ENCODE data around the gene DEPDC1B. TPM values are rescaled to one million over a fixed set of nuclear protein-coding genes. Genes with fewer than 3 reads are reported as not detected.

DEPDC1B gene
- total and polyA plus RNA-seq, 2 of the 8 experiments (the other 6 are each of a cell fraction or from before 2014, with no cell fraction given), result 30.8 to 67.4 TPM

DNA sequence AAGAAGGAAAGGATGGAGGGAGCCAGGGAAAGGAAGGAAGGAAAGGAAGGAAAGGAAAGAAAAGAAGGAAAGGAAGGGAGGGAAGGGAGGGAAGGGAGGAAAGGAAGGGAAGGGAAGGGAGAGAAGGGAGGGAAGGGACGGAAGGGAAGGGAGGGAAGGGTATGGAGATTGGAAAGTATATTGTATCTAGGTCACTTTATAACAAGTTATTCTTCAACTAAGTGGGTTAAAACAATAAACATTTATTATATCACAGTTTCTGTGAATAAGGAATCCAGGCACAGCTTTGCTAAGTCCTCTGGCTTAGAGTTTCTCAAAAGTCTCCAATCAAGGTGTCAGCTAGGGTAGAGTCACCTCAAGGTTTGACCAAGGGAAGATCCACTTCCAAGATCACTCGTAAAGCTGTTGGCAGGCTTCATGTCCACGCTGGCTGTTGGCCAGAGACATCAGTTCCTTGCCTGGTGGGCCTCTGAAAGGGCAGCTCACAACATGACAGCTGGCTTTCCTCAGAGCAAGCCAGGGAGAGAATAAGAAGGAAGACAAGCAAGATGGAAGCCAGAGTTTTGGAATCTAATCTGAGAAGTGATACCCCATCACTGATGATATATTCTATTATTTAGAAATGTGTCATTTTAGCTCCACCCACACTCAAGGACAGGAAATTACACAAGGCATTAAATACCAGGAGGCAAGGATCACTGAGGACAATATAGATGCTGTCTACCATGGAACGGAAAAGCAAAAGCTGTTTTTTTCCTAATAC lies 105.1 kb downstream of the DEPDC1B start:
- no peak overlapping the region for H2BK12ac ChIP-seq (ENCODE audit: low read depth, low read length)
- ChIA-PET CTCF (ENCODE audit: partially characterized antibody) (interaction anchor here (0.6 to 2.7 kb wide), 2 partner anchors 93 to 299 kb away, joined by 3 to 9 read pairs; no protein-coding TSS in a partner anchor), POLR2A (ENCODE audit: partially characterized antibody) (no interaction called here)
- H2BK120ac ChIP-seq (replicated peaks; ENCODE audit: low read depth, low read length), result no peak overlapping the region
- H4K91ac ChIP-seq (replicated peaks; ENCODE audit: insufficient read length, low read length), result no peak overlapping the region
- no peak overlapping the region for H3K4me2 ChIP-seq (ENCODE audit: insufficient read depth in 1 of 2, low read depth in 2 of 2, low read length in 2 of 2)
- no peak overlapping the region for H3K18ac ChIP-seq (ENCODE audit: extremely low read depth, low read length)
- TF ChIP-seq KDM1A (IDR thresholded peaks at IDR 0.05; ENCODE audit: borderline replicate concordance, low read length) (no peak), CBX8 (IDR thresholded peaks at IDR 0.05; ENCODE audit: borderline replicate concordance, low read depth, low read length) (no peak)
- no peak overlapping the region for H2AK5ac ChIP-seq (ENCODE audit: low read depth, low read length)
- H3K79me2 ChIP-seq (ENCODE audit: control insufficient read depth in 1 of 2, insufficient read depth in 2 of 2, low read length in 2 of 2), result no peaks in the 10 kb centered on the region
- no peaks in the 10 kb centered on the region for H3K9me3 ChIP-seq (ENCODE audit: insufficient read depth in 2 of 2, low read depth in 1 of 2, low read length in 1 of 2)
- no peak overlapping the region for H2AFZ ChIP-seq (ENCODE audit: low read length)
- no peaks in the 10 kb centered on the region for H3K79me1 ChIP-seq (ENCODE audit: low read depth, low read length)
- no peaks in the 10 kb centered on the region for H4K20me1 ChIP-seq (replicated peaks in 1 of 2; ENCODE audit: control insufficient read depth in 1 of 2, insufficient read depth in 2 of 2, low read length in 2 of 2)
- H3K27ac ChIP-seq (ENCODE audit: low read depth, low read length), result no peak overlapping the region
- no peak overlapping the region for H4K5ac ChIP-seq (ENCODE audit: insufficient read length, low read depth, low read length)
- no peak overlapping the region for H2BK20ac ChIP-seq (ENCODE audit: low read length)
- no peak overlapping the region for H4K8ac ChIP-seq (ENCODE audit: extremely low read depth, insufficient read depth, low read length)
- no peak overlapping the region for H2BK15ac ChIP-seq (ENCODE audit: low read length)
- H3K23me2 ChIP-seq (ENCODE audit: low read depth, low read length), result no peaks in the 10 kb centered on the region; the same call in 1 of the 2 replicates
- no peak overlapping the region for H3K4me3 ChIP-seq (ENCODE audit: extremely low read depth in 1 of 4, insufficient read depth in 2 of 4, low read depth in 3 of 4, low read length in 4 of 4)
- WGBS, 2 experiments (ENCODE audit: extremely low coverage in 1 of 2, insufficient coverage in 1 of 2, insufficient read length in 1 of 2, insufficient replicate concordance in 2 of 2, low coverage in 1 of 2, low lambda C conversion rate in 2 of 2, missing lambda C conversion rate in 1 of 2), result 83 to 100% methylated on average over 1 to 4 of the region's 4 CpGs
- DNase-seq (ENCODE audit: low read depth in 1 of 2, low spot score in 2 of 2) (no peak), FAIRE-seq (no peak)
- H3K36me3 ChIP-seq (ENCODE audit: control insufficient read depth in 2 of 4, insufficient read depth in 4 of 4, low read length in 3 of 4), result peaks cover 0 to 14% (median 0%) of the 10 kb centered on the region in 4 experiments; a peak in 3 of 8 replicates
- H3K4me1 ChIP-seq (replicated peaks in 1 of 4; ENCODE audit: control insufficient read depth in 3 of 4, insufficient read depth in 4 of 4, low read length in 3 of 4), result no peaks in the 10 kb centered on the region
- H3K4ac ChIP-seq (replicated peaks; ENCODE audit: insufficient read length, low read depth, low read length), result no peak overlapping the region
- no peak overlapping the region for H2BK5ac ChIP-seq (ENCODE audit: low read depth, low read length)
- H3K9ac ChIP-seq (replicated peaks in 1 of 4; ENCODE audit: extremely low read depth in 1 of 4, low read depth in 3 of 4, low read length in 3 of 4), result no peak overlapping the region
- no peak overlapping the region for H3K14ac ChIP-seq (ENCODE audit: insufficient read length)
- H3K27me3 ChIP-seq (replicated peaks in 1 of 4; ENCODE audit: control insufficient read depth in 3 of 4, extremely low read depth in 1 of 4, insufficient read depth in 3 of 4, low read length in 3 of 4), result no peaks in the 10 kb centered on the region
- no peak overlapping the region for H3K56ac ChIP-seq (replicated peaks; ENCODE audit: insufficient read length, low read depth, low read length)
- no peak overlapping the region for H3K23ac ChIP-seq (ENCODE audit: insufficient read length)

Data from H1 (cell line).